Liver (tissue), 9 donors: ENCODE data around the gene VEGFA. TPM values are rescaled to one million over a fixed set of nuclear protein-coding genes. Genes with fewer than 3 reads are reported as not detected.

ENCODE experiments used
- DNase-seq: peaks from one replicate; pipeline ENCODE4 v3.0.0-alpha.2; 2017; ENCODE audit warnings: low spot score
- H3K27ac ChIP-seq, 2 donors: one replicate each; pipeline ENCODE4 v1.7.0; 2013; ENCODE audit warnings: inconsistent platforms in 2 of 2, low read length in 2 of 2, control low read depth in 1 of 2, low read depth in 1 of 2, mild to moderate bottlenecking in 1 of 2
- H3K27me3 ChIP-seq, 4 donors: one replicate each; pipeline versions ENCODE4 v1.6.1 to v1.7.0; 2013; ENCODE audit warnings: low read length in 3 of 4, inconsistent platforms in 1 of 4, mild to moderate bottlenecking in 1 of 4, moderate library complexity in 1 of 4; ENCODE audit not compliant: control insufficient read depth in 4 of 4, insufficient read depth in 4 of 4
- H3K36me3 ChIP-seq, 4 donors: one replicate each; pipeline versions ENCODE4 v1.6.1 to v1.7.0; 2013; ENCODE audit warnings: low read length in 3 of 4, mild to moderate bottlenecking in 3 of 4, low read depth in 1 of 4, moderate library complexity in 1 of 4; ENCODE audit not compliant: control insufficient read depth in 4 of 4, insufficient read depth in 3 of 4
- H3K4me1 ChIP-seq, 4 donors: one replicate each; pipeline versions ENCODE4 v1.6.1 to v1.7.0; 2013; ENCODE audit warnings: low read length in 3 of 4, mild to moderate bottlenecking in 3 of 4, moderate library complexity in 1 of 4; ENCODE audit not compliant: control insufficient read depth in 4 of 4, insufficient read depth in 4 of 4
- H3K4me3 ChIP-seq, 3 donors: one replicate each; pipeline versions ENCODE4 v1.6.1 to v1.7.0; 2013; ENCODE audit warnings: low read length in 3 of 3, control low read depth in 1 of 3, low read depth in 1 of 3, mild to moderate bottlenecking in 1 of 3
- H3K9ac ChIP-seq, 2 donors: one replicate each; pipeline ENCODE4 v1.7.0; 2013; ENCODE audit warnings: low read length in 2 of 2, mild to moderate bottlenecking in 2 of 2, moderate library complexity in 2 of 2, control low read depth in 1 of 2, low read depth in 1 of 2
- H3K9me3 ChIP-seq, 4 donors: one replicate each; pipeline versions ENCODE4 v1.6.1 to v1.7.0; 2013; ENCODE audit warnings: low read length in 3 of 4; ENCODE audit not compliant: control insufficient read depth in 4 of 4
- EGR1 ChIP-seq, 2 donors: IDR thresholded peaks; 2 replicates each; pipeline ENCODE4 v1.6.1; 2016 to 2018; ENCODE audit warnings: antibody characterized with exemption in 2 of 2, low read depth in 2 of 2
- FOXA1 ChIP-seq: IDR thresholded peaks from 2 replicates; pipeline ENCODE4 v1.6.1; 2016; ENCODE audit warnings: antibody characterized with exemption
- FOXA2 ChIP-seq: IDR thresholded peaks from 2 replicates; pipeline ENCODE4 v1.6.1; 2016; ENCODE audit warnings: antibody characterized with exemption
- HNF4G ChIP-seq: IDR thresholded peaks from 2 replicates; pipeline ENCODE4 v1.6.1; 2016; ENCODE audit warnings: antibody characterized with exemption
- JUND ChIP-seq, 2 donors: IDR thresholded peaks; 2 replicates each; pipeline ENCODE4 v1.6.1; 2016; ENCODE audit warnings: antibody characterized with exemption in 2 of 2
- RAD21 ChIP-seq, 2 donors: IDR thresholded peaks; 2 replicates each; pipeline ENCODE4 v1.6.1; 2016; ENCODE audit warnings: antibody characterized with exemption in 2 of 2, mild to moderate bottlenecking in 2 of 2
- RXRA ChIP-seq, 2 donors: IDR thresholded peaks; 2 replicates each; pipeline ENCODE4 v1.6.1; 2017 to 2018; ENCODE audit warnings: antibody characterized with exemption in 2 of 2, mild to moderate bottlenecking in 1 of 2
- SP1 ChIP-seq: IDR thresholded peaks from 2 replicates; pipeline ENCODE4 v1.6.1; 2018; ENCODE audit warnings: antibody characterized with exemption, mild to moderate bottlenecking
- TAF1 ChIP-seq: conservative IDR thresholded peaks from 2 replicates; pipeline ENCODE4 v1.6.1; 2016; ENCODE audit warnings: antibody characterized with exemption, mild to moderate bottlenecking
- WGBS: extraction: QIAGEN DNeasy Blood & Tissue Kit; methylation state at CpG from one replicate; pipeline ENCODE4 v1.1.7; 2013; 5-methylcytosine and 5-hydroxymethylcytosine counted together
- polyA plus RNA-seq, 2 donors: library from polyadenylated mRNA; stranded (reverse) in 1 of 2; unstranded in 1 of 2; fragments of 200-250 nt in 1 of 2; fragments of >200 nt in 1 of 2; fragmentation: Nextera tagmentation in 1 of 2; extraction: Ambion mirVana in 1 of 2; gene quantifications; one replicate each; pipeline versions ENCODE4 v1.2.1 to v1.2.3, GENCODE V29; 2013 to 2015
- total RNA-seq, 2 donors: library from RNA; depleted of rRNA; stranded (reverse); fragments of >200 nt; gene quantifications; one replicate each; pipeline ENCODE4 v1.2.3, GENCODE V29; 2014
- TF ChIP-seq, protein P1 (sequence below): IDR thresholded peaks from 2 replicates; pipeline ENCODE4 v1.6.1; 2016; ENCODE audit warnings: antibody characterized with exemption
- TF ChIP-seq, protein P2 (sequence below): fragments of 150-350 bp; IDR thresholded peaks from 2 replicates; pipeline ENCODE4 v1.5.1; 2017; ENCODE audit warnings: improper control_type of control experiment, low read depth, low read length; ENCODE audit not compliant: missing input control
- TF ChIP-seq, protein P3 (sequence below): IDR thresholded peaks from 2 replicates; pipeline ENCODE4 v1.6.1; 2016; ENCODE audit warnings: antibody characterized with exemption
- TF ChIP-seq, protein P4 (sequence below): IDR thresholded peaks from 2 replicates; pipeline ENCODE4 v1.6.1; 2016; ENCODE audit warnings: antibody characterized with exemption, mild to moderate bottlenecking
- donor health status: healthy.
- donor health status: healthy.
- donor health status: healthy.
- donor health status: healthy.
- donor health status: healthy.

Gene VEGFA
- total and polyA plus RNA-seq, 4 donors, result 14.7 to 160 (median 65.2) TPM

DNA sequence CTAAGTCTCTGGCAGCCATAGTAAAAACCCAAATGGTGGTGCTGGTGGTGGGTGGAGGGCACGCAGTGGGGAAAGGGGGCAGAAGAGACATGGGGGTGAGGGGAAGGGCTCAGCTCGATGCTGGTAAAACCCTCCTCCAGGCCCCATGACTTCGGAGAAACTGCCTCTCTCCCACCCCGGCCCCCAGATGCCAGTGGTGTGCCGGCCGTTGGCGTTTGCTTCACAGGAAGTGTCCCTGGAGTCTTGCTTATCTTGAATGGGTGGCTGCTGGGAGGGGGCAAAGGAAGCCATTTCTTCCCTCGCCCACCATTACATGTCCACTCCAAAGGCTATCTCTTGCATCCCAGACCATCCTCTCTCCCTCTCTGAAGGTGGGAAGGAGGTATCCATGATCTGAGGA lies 25.4 kb downstream of the VEGFA start:
- WGBS, result 87% methylated on average over 8 of the region's 8 CpGs
- no peak for TF ChIP-seq HNF4G
- no peak for TF ChIP-seq JUND (IDR thresholded peaks at IDR 0.05)
- no peak for TF ChIP-seq SP1
- TF ChIP-seq RXRA (IDR thresholded peaks at IDR 0.05), result no peak
- no peak for TF ChIP-seq FOXA2
- TF ChIP-seq, protein P1, sequence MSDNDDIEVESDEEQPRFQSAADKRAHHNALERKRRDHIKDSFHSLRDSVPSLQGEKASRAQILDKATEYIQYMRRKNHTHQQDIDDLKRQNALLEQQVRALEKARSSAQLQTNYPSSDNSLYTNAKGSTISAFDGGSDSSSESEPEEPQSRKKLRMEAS, result no peak
- TF ChIP-seq EGR1 (IDR thresholded peaks at IDR 0.05; ENCODE audit: low read depth in 2 of 2), result no peak
- TF ChIP-seq FOXA1, result no peak
- TF ChIP-seq, protein P2, sequence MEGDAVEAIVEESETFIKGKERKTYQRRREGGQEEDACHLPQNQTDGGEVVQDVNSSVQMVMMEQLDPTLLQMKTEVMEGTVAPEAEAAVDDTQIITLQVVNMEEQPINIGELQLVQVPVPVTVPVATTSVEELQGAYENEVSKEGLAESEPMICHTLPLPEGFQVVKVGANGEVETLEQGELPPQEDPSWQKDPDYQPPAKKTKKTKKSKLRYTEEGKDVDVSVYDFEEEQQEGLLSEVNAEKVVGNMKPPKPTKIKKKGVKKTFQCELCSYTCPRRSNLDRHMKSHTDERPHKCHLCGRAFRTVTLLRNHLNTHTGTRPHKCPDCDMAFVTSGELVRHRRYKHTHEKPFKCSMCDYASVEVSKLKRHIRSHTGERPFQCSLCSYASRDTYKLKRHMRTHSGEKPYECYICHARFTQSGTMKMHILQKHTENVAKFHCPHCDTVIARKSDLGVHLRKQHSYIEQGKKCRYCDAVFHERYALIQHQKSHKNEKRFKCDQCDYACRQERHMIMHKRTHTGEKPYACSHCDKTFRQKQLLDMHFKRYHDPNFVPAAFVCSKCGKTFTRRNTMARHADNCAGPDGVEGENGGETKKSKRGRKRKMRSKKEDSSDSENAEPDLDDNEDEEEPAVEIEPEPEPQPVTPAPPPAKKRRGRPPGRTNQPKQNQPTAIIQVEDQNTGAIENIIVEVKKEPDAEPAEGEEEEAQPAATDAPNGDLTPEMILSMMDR, result no peak
- TF ChIP-seq, protein P3, sequence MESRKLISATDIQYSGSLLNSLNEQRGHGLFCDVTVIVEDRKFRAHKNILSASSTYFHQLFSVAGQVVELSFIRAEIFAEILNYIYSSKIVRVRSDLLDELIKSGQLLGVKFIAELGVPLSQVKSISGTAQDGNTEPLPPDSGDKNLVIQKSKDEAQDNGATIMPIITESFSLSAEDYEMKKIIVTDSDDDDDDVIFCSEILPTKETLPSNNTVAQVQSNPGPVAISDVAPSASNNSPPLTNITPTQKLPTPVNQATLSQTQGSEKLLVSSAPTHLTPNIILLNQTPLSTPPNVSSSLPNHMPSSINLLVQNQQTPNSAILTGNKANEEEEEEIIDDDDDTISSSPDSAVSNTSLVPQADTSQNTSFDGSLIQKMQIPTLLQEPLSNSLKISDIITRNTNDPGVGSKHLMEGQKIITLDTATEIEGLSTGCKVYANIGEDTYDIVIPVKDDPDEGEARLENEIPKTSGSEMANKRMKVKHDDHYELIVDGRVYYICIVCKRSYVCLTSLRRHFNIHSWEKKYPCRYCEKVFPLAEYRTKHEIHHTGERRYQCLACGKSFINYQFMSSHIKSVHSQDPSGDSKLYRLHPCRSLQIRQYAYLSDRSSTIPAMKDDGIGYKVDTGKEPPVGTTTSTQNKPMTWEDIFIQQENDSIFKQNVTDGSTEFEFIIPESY, result no peak
- no peak for TF ChIP-seq RAD21 (IDR thresholded peaks at IDR 0.05)
- DNase-seq, result no peak

GRCh38 chr6:43796168-43796567 lies 26.2 kb downstream of the VEGFA start:
- Histone ChIP-seq H3K27me3 (no peaks in the 10 kb centered on the region), H3K9me3 (no peaks in the 10 kb centered on the region), H3K27ac (no peak overlapping the region), H3K4me1 (peaks cover under 1 to 15% (median 9%) of the 10 kb centered on the region in 4 donors), H3K36me3 (no peaks in the 10 kb centered on the region), H3K9ac (no peak overlapping the region), H3K4me3 (no peak overlapping the region)
- no peak for DNase-seq
- WGBS, result 77% methylated on average over 5 of the region's 5 CpGs
- TF ChIP-seq, protein P1, result no peak
- no peak for TF ChIP-seq SP1
- no peak for TF ChIP-seq FOXA1
- TF ChIP-seq TAF1, result no peak
- TF ChIP-seq, protein P4, sequence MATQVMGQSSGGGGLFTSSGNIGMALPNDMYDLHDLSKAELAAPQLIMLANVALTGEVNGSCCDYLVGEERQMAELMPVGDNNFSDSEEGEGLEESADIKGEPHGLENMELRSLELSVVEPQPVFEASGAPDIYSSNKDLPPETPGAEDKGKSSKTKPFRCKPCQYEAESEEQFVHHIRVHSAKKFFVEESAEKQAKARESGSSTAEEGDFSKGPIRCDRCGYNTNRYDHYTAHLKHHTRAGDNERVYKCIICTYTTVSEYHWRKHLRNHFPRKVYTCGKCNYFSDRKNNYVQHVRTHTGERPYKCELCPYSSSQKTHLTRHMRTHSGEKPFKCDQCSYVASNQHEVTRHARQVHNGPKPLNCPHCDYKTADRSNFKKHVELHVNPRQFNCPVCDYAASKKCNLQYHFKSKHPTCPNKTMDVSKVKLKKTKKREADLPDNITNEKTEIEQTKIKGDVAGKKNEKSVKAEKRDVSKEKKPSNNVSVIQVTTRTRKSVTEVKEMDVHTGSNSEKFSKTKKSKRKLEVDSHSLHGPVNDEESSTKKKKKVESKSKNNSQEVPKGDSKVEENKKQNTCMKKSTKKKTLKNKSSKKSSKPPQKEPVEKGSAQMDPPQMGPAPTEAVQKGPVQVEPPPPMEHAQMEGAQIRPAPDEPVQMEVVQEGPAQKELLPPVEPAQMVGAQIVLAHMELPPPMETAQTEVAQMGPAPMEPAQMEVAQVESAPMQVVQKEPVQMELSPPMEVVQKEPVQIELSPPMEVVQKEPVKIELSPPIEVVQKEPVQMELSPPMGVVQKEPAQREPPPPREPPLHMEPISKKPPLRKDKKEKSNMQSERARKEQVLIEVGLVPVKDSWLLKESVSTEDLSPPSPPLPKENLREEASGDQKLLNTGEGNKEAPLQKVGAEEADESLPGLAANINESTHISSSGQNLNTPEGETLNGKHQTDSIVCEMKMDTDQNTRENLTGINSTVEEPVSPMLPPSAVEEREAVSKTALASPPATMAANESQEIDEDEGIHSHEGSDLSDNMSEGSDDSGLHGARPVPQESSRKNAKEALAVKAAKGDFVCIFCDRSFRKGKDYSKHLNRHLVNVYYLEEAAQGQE, result no peak
- no peak for TF ChIP-seq FOXA2
- TF ChIP-seq RAD21 (IDR thresholded peaks at IDR 0.05), result no peak

More for the DNA sequence above, 25.4 kb downstream of the VEGFA start:
- Histone ChIP-seq H3K27me3 (no peaks in the 10 kb centered on the region), H3K36me3 (no peaks in the 10 kb centered on the region), H3K4me1 (peaks cover 0 to 11% (median 7%) of the 10 kb centered on the region in 4 donors), H3K9me3 (no peaks in the 10 kb centered on the region), H3K27ac (no peak overlapping the region), H3K4me3 (no peak overlapping the region), H3K9ac (no peak overlapping the region)
